Fibroblast of lung (primary cell): Measurements from ENCODE around the gene URB2. TPM values are rescaled to one million over a fixed set of nuclear protein-coding genes. Genes with fewer than 3 reads are reported as not detected.
A peak's percentile ranks its signal among the peaks of the same experiment; 100 is the strongest.

Experiments
- DNase-seq, 2 donors: peaks; one replicate each; pipeline versions ENCODE4 v3.0.0 to v3.0.0-alpha.2; 2010; ENCODE audit warnings: low read depth in 2 of 2
- H2AFZ ChIP-seq: 2 replicates; pipeline ENCODE4 v1.5.1; 2012; ENCODE audit warnings: low read length, control low read depth, inconsistent platforms
- H3K27ac ChIP-seq: 2 replicates; pipeline ENCODE4 v1.5.1; 2011; ENCODE audit warnings: low read length, control low read depth; ENCODE audit not compliant: insufficient read depth
- H3K27me3 ChIP-seq: 2 replicates; pipeline ENCODE4 v1.5.1; 2011; ENCODE audit warnings: mild to moderate bottlenecking, low read length; ENCODE audit not compliant: control insufficient read depth, insufficient read depth
- H3K36me3 ChIP-seq: 2 replicates; pipeline ENCODE4 v1.5.1; 2011; ENCODE audit warnings: low read length; ENCODE audit not compliant: control insufficient read depth, insufficient read depth
- H3K4me1 ChIP-seq: 2 replicates; pipeline ENCODE4 v1.5.1; 2011; ENCODE audit warnings: low read length; ENCODE audit not compliant: control insufficient read depth, insufficient read depth; ENCODE audit errors: extremely low read depth
- H3K4me2 ChIP-seq: 2 replicates; pipeline ENCODE4 v1.5.1; 2011; ENCODE audit warnings: low read length, control low read depth; ENCODE audit not compliant: insufficient read depth; ENCODE audit errors: extremely low read depth
- H3K4me3 ChIP-seq, 4 experiments: fragments of 200-600 bp in 1 of 4; sonication (generic) in 1 of 4; replicated peaks in 1 of 4; 2 replicates each; pipeline ENCODE4 v1.5.1; 2011 to 2016; ENCODE audit warnings: low read length in 4 of 4, low read depth in 3 of 4, mild to moderate bottlenecking in 3 of 4, control low read depth in 2 of 4, inconsistent platforms in 1 of 4, mixed read lengths in 1 of 4; ENCODE audit not compliant: insufficient read depth in 1 of 4; ENCODE audit errors: control extremely low read depth in 1 of 4
- H3K79me2 ChIP-seq: 2 replicates; pipeline ENCODE4 v1.5.1; 2012; ENCODE audit warnings: mild to moderate bottlenecking, low read length, inconsistent platforms; ENCODE audit not compliant: control insufficient read depth, insufficient read depth
- H3K9ac ChIP-seq: 2 replicates; pipeline ENCODE4 v1.5.1; 2011; ENCODE audit warnings: mild to moderate bottlenecking, low read length, control low read depth; ENCODE audit not compliant: insufficient read depth
- H3K9me3 ChIP-seq: 2 replicates; pipeline ENCODE4 v1.5.1; 2012; ENCODE audit warnings: low read depth, low read length; ENCODE audit not compliant: control insufficient read depth, insufficient read depth
- H4K20me1 ChIP-seq: 2 replicates; pipeline ENCODE4 v1.5.1; 2011; ENCODE audit warnings: low read length; ENCODE audit not compliant: control insufficient read depth, insufficient read depth; ENCODE audit errors: extremely low read depth
- EZH2 ChIP-seq: IDR thresholded peaks from 2 replicates; pipeline ENCODE4 v1.5.1; 2012; ENCODE audit warnings: low read length, control low read depth, mild to moderate bottlenecking; ENCODE audit errors: missing control alignments
- polyA plus RNA-seq, 2 donors: library from polyadenylated mRNA; depleted of rRNA in 1 of 2; stranded (reverse) in 1 of 2; unstranded in 1 of 2; fragments of >200 nt; gene quantifications; 2 replicates each; pipeline ENCODE4 v1.2.1, GENCODE V29; 2011 to 2012; ENCODE audit warnings: missing spikeins in 1 of 2
- total RNA-seq: library from RNA; depleted of rRNA; stranded (reverse); fragments of >200 nt; gene quantifications from 2 replicates; pipeline ENCODE4 v1.2.1, GENCODE V29; 2014
- TF ChIP-seq, protein P1 (sequence below), 2 donors: IDR thresholded peaks in 1 of 2; conservative IDR thresholded peaks in 1 of 2; 1 replicate in 1 of 2; 2 replicates in 1 of 2; pipeline ENCODE4 v1.5.1; 2011 to 2012; ENCODE audit warnings: low read length in 2 of 2, control low read depth in 1 of 2, inconsistent platforms in 1 of 2, low read depth in 1 of 2, mild to moderate bottlenecking in 1 of 2

Gene URB2
- total and polyA plus RNA-seq, 2 donors (not counting 1 experiment from before 2014, with no cell fraction given) = 5.2 to 8.8 TPM

- Histone ChIP-seq H3K4me1 (no peaks in the 10 kb centered on the region), H3K9me3 (no peaks in the 10 kb centered on the region), H4K20me1 (no peaks in the 10 kb centered on the region), H3K4me2 (no peak overlapping the region), H3K9ac (no peak overlapping the region), H3K36me3 (no peaks in the 10 kb centered on the region), H2AFZ (no peak overlapping the region), H3K79me2 (no peaks in the 10 kb centered on the region), H3K4me3 (no peak overlapping the region), H3K27ac (no peak overlapping the region), H3K27me3 (no peaks in the 10 kb centered on the region)
- no peak for DNase-seq
- TF ChIP-seq EZH2 = no peak
- TF ChIP-seq, protein P1, sequence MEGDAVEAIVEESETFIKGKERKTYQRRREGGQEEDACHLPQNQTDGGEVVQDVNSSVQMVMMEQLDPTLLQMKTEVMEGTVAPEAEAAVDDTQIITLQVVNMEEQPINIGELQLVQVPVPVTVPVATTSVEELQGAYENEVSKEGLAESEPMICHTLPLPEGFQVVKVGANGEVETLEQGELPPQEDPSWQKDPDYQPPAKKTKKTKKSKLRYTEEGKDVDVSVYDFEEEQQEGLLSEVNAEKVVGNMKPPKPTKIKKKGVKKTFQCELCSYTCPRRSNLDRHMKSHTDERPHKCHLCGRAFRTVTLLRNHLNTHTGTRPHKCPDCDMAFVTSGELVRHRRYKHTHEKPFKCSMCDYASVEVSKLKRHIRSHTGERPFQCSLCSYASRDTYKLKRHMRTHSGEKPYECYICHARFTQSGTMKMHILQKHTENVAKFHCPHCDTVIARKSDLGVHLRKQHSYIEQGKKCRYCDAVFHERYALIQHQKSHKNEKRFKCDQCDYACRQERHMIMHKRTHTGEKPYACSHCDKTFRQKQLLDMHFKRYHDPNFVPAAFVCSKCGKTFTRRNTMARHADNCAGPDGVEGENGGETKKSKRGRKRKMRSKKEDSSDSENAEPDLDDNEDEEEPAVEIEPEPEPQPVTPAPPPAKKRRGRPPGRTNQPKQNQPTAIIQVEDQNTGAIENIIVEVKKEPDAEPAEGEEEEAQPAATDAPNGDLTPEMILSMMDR (conservative IDR thresholded peaks at IDR 0.05 in 1 of 2, IDR thresholded peaks at IDR 0.05 in 1 of 2; ENCODE audit: low read depth in 1 of 2, low read length in 2 of 2) = no peak
Measured at GRCh38 chr1:229691362-229691761, 65.3 kb downstream of the URB2 start.

DNA sequence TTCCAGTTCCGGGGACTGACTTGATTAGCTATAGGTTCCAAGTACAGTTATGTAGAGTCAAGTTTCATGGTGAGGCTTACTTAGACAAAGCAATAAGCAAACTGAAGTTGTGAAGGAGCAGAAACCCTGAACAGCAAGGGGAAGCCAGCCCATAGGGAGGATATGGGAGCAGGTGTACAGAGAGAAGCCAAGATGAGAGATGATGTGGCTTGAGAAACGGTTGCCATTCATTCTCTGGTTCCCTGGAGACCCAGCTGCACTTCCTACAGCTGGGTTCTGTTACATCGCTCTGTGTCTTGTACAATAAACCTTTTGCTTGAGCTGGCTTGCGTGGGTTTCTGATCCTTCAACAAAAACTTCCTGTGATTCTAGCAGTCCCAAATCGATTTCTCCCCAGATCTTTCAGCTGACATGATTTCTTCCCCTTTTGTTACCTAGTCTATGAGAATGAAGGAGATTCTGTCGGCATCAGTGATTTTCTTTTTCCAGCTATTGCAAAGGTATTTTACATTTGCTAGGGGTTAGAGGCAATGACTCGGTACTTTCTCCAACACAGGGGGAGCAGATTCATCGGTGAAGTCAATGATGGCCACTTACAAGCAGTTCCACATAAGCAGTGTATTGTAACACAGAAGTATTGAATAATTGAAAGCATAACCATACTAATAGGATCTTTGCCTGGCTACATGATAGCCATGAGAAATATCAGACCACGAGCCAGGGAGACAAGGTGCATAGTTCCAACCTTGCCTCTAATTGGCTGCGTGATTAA lies 67.3 kb downstream of the URB2 start:
- Histone ChIP-seq H3K36me3 (no peaks in the 10 kb centered on the region), H2AFZ (no peak overlapping the region), H3K27ac (no peak overlapping the region), H3K9me3 (no peaks in the 10 kb centered on the region), H3K4me2 (no peak overlapping the region), H3K4me3 (no peak overlapping the region), H3K27me3 (no peaks in the 10 kb centered on the region), H3K4me1 (no peaks in the 10 kb centered on the region), H3K79me2 (no peaks in the 10 kb centered on the region), H3K9ac (no peak overlapping the region), H4K20me1 (no peaks in the 10 kb centered on the region)
- peak in 1 of 2 donors; percentile 10 for DNase-seq
- TF ChIP-seq, protein P1 (conservative IDR thresholded peaks at IDR 0.05 in 1 of 2, IDR thresholded peaks at IDR 0.05 in 1 of 2; ENCODE audit: low read depth in 1 of 2, low read length in 2 of 2) = no peak
- TF ChIP-seq EZH2 = no peak

DNA sequence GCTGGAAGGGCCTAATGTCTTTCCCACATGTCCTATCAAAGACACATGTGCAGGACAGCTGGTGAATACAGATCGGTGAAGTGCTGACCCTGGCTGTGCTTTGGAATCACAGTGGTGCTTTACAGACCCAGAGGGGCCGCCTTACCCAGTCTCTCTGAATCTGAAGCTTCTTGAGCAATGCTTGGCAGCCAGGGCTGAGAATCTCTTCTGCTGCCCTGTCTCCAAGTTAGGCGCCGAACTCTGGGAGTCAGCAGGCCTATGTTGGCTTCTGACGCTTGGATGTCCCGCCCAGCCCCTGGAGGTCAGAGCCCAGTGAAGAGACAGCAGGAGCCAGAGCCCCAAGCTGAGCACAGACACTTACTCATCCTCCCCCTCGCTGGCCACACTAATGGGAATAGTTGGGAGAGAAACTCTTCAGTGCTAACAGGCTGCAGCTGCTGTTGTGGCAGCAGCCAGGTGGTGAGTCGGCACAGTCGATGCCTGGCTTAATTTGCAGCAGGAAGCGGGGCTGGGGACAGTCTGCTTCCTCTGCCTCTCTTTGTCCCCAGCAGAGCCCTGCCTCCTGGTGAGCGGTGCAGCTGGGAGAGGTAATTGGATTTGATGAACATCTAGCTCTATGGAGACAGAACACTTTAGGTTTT lies 68.1 kb downstream of the URB2 start:
- Histone ChIP-seq H3K4me2 (no peak overlapping the region), H3K27ac (no peak overlapping the region), H3K4me3 (no peak overlapping the region), H3K36me3 (no peaks in the 10 kb centered on the region), H2AFZ (no peak overlapping the region), H3K9me3 (no peaks in the 10 kb centered on the region), H3K9ac (no peak overlapping the region), H3K27me3 (no peaks in the 10 kb centered on the region), H3K4me1 (no peaks in the 10 kb centered on the region), H3K79me2 (no peaks in the 10 kb centered on the region), H4K20me1 (no peaks in the 10 kb centered on the region)
- TF ChIP-seq, protein P1 (conservative IDR thresholded peaks at IDR 0.05 in 1 of 2, IDR thresholded peaks at IDR 0.05 in 1 of 2; ENCODE audit: low read depth in 1 of 2, low read length in 2 of 2) = no peak
- peak; percentile 77 to 86 for DNase-seq
